Peyer's patch (tissue), 4 donors: Measurements from ENCODE around the gene XIRP2.

ENCODE experiments used
- CTCF ChIP-seq, 6 experiments: fragments of 450-650 bp in 4 of 6; fragments of 200-600 bp in 2 of 6; sonication (generic) in 1 of 6; IDR thresholded peaks; one replicate each; pipeline ENCODE4 v1.5.1; 2017 to 2019; ENCODE audit warnings: antibody characterized with exemption in 6 of 6, mild to moderate bottlenecking in 3 of 6, moderate library complexity in 1 of 6
- POLR2A ChIP-seq, 2 donors: fragments of 450-650 bp; IDR thresholded peaks; one replicate each; pipeline ENCODE4 v1.5.1; 2017; ENCODE audit warnings: antibody characterized with exemption in 2 of 2, mild to moderate bottlenecking in 2 of 2, moderate library complexity in 2 of 2

GRCh38 chr2:167294776-167295140, 406.5 kb downstream of the XIRP2 start:
- TF ChIP-seq CTCF (IDR thresholded peaks at IDR 0.05), result no peak
- no peak for TF ChIP-seq POLR2A (IDR thresholded peaks at IDR 0.05)
